Retinal pigment epithelial cell (primary cell): ENCODE data around the gene KLHL8.

Experiments used
- DNase-seq: peaks from one replicate; pipeline ENCODE4 v3.0.0-alpha.2; 2010; ENCODE audit warnings: low read depth
- H3K4me3 ChIP-seq: 2 replicates; pipeline ENCODE4 v1.5.1; 2011; ENCODE audit warnings: mild to moderate bottlenecking, low read length, control low read depth, moderate library complexity
- TF ChIP-seq, protein P1 (sequence below): conservative IDR thresholded peaks from 2 replicates; pipeline ENCODE4 v1.5.1; 2011; ENCODE audit warnings: low read depth, low read length, control low read depth, inconsistent platforms

Gene KLHL8

DNA sequence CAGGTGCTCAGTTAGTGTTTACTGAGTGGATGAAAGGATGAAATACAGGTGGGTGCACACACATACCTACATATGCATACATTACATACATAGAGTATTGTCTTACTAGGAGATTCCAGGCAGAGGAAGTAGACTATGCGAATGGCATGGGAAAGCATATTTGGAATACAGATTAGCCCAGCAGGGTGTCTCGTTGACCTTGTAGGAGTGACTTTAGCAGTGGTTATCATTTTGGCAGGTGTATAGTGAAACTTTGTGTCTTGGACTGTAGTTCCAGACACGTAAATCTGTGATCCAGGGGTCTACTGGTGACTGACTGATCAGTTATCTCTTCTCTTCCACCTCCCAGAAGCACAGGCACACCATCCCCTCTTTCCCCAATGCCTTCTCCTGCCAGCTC, 86.3 kb downstream of the KLHL8 start:
- DNase-seq, result no peak
- TF ChIP-seq, protein P1, sequence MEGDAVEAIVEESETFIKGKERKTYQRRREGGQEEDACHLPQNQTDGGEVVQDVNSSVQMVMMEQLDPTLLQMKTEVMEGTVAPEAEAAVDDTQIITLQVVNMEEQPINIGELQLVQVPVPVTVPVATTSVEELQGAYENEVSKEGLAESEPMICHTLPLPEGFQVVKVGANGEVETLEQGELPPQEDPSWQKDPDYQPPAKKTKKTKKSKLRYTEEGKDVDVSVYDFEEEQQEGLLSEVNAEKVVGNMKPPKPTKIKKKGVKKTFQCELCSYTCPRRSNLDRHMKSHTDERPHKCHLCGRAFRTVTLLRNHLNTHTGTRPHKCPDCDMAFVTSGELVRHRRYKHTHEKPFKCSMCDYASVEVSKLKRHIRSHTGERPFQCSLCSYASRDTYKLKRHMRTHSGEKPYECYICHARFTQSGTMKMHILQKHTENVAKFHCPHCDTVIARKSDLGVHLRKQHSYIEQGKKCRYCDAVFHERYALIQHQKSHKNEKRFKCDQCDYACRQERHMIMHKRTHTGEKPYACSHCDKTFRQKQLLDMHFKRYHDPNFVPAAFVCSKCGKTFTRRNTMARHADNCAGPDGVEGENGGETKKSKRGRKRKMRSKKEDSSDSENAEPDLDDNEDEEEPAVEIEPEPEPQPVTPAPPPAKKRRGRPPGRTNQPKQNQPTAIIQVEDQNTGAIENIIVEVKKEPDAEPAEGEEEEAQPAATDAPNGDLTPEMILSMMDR, result no peak
- H3K4me3 ChIP-seq, result no peak overlapping the region

DNA sequence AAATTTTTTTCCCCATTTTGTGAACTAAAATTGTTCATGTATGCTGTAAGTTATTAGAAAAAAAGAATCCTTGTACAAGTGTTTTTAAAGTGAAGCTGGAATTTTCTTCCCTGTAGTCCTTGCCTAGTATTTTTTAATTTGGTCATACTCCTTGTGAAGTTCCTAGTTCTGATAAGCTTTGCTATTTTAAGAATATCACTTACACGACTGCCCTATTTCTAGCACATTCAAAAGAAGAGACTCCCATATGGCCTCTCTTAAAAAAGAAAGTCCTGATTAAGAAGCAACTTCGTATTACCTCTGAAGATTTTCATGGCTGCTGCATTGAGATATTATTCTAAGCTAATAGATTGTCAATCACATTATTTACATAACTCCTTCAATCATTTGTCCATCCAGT, 87.2 kb downstream of the KLHL8 start:
- TF ChIP-seq, protein P1, result no peak
- DNase-seq, result no peak
- no peak overlapping the region for H3K4me3 ChIP-seq

DNA sequence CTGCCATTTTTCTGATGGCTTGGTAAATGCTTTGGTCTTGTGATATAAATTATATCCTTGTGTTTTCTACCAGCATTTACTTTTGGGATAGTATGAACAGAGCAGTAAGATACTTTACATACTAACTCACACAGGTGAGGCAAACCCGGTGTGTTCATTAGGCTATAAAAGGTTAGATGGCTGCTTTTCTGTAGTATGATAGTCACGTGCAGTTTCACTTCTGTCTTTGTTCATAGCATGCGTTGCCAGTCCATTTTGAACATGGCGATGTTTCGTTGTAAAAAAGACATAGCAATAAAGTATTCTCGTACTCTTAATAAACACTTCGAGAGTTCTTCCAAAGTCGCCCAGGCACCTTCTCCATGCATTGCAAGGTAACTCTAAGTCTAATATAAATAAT, 88.4 kb downstream of the KLHL8 start:
- no peak overlapping the region for H3K4me3 ChIP-seq
- TF ChIP-seq, protein P1, result no peak
- DNase-seq, result no peak

DNA sequence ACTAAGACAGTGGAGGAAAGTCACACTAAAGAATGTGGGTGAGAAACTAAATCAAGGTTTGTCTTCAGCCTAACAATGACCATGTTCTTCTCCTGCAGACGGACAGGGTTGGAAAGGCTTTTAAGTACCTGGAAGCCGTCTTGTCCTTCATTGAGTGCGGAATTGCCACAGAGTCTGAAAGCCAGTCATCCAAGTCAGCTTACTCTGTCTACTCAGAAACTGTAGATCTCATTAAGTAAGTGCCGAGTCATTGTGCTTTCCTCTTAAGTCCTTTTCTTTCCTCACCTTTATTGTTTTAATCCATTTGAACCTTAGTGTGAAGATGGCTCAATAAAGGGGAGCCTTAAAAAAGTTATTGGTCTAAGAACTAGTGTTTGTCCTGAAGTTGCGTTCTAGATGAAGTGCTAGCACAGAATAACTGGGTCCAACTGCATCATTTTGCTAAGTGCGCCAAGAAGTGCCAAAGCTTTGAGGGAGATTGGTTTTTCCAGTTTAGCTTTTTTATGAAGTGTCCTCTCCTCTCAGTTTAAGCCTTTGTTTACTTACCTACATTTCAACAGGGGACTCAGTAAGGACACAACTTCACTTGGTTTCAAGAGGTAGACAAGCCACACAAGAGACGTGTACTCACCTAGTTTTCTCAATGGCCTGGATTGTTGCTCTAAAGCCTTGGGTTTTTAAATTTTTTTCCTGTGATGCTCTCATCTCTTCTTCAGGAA, 89.3 kb downstream of the KLHL8 start:
- no peak for DNase-seq
- no peak overlapping the region for H3K4me3 ChIP-seq
- TF ChIP-seq, protein P1, result no peak

DNA sequence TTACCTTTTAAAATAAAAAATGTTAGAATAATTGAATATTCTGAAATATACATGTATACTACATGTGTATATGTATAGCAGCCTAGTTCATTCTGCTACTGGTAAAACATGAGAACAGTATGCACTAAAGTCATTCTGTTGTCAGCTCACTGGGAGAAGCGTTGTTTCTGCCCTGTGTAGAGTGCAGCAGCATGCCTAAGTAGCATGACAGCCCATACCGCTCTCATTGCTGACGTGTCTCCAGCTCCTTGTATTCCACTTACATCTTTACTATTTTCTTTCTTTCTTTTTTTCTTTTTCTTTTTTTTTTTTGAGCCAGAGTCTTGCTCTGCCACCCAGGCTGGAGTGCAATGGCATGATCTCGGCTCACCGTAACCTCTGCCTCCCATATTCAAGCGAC, 90.7 kb downstream of the KLHL8 start:
- TF ChIP-seq, protein P1, result no peak
- DNase-seq, result no peak
- H3K4me3 ChIP-seq, result no peak overlapping the region

DNA sequence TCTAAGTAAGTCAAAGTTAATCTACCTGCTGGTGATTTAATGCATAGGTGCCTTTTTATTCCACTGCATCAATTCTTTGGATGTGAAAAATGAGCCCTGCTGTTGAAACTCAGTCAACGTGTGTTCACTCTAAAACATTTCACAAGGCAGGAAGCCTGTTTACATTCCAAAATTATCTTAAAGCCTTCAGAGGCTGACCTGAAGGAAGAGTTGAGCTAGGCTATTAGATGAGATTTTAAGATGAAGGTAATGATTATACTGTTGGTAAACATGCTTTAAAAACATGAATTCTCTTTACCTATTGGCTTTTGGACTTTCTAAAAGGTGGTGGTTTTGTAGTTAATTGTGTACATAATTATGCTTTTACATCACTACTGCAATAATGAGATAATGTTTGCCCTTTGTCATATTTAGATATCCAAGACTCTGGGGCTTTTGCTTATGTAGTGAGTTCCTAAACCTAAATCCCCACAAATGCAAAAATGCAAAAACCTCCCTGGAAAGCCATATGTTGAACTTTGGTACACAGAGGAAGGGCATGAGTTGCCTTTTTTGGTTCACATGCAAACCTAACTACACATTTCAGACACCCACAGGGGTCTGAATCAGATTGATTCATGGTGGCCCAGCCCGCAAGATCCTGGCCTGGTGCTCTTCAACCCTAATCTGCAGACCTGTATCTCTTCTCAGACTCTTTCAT, 92.3 kb downstream of the KLHL8 start:
- no peak for DNase-seq
- TF ChIP-seq, protein P1, result no peak
- H3K4me3 ChIP-seq, result no peak overlapping the region

DNA sequence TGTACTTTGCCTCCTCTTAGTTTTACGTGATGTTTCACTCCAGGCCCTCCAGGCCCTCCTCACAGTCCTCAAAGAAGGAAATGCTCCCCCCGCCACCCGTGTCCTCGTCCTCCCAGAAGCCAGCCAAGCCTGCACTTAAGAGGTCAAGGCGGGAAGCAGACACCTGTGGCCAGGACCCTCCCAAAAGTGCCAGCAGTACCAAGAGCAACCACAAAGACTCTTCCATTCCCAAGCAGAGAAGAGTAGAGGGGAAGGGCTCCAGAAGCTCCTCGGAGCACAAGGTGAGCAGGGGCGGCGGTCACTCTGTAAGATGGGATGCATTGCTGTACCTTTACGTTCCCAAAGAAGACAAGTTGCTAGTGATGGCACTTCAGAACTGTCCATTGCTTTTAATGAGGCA, 94.4 kb downstream of the KLHL8 start:
- H3K4me3 ChIP-seq, result no peak overlapping the region
- DNase-seq, result no peak
- TF ChIP-seq, protein P1, result no peak
